ENCODE results near the gene SCYGR1. TPM values are rescaled to one million over a fixed set of nuclear protein-coding genes. Genes with fewer than 3 reads are reported as not detected.

The SCYGR1 gene
- total and polyA plus RNA-seq, 2 of the 13 experiments (the other 11 are each of a cell fraction or from before 2014, with no cell fraction given) = not detected

DNA sequence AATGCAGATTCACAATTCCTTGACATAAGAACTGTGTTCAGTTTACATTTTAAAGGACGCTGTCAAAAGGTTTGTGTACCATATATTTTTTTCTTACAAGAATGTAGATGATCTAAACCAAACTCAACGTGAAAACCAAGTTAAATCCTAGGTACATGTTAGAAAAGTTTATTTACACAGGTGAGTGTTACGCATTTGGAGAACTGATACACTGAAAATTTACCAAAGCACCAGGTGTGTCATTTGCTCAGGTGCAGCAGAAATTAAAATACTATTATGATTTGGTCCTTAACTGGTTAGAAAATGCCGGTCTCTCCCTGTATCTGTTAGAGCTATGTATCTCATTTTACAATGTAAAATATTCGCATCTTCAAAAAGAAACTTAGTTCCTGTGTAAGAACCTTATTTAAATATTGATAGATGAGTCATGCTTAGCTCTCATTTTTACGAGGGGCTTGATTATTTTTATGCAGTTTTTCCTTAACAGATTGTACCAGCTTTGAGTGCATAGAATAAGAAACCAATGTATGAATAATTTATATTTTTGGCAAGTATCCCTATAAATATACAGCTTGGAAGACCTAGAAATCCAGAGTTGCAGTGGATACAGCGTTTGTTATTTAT is 37.6 kb downstream of the SCYGR1 start:
- Histone ChIP-seq H3K9ac (ENCODE audit: insufficient read depth, low read depth, low read length) (no peak overlapping the region), H3K36me3 (replicated peaks in 1 of 2; ENCODE audit: control insufficient read depth in 1 of 2, insufficient read depth in 2 of 2, low read length in 2 of 2) (peaks cover 6 to 47% of the 10 kb centered on the region in 2 experiments), H3K9me3 (ENCODE audit: low read length) (no peaks in the 10 kb centered on the region), H3K4me1 (ENCODE audit: insufficient read depth, low read length) (no peaks in the 10 kb centered on the region), H2AFZ (ENCODE audit: low read length) (no peak overlapping the region), H3K27me3 (ENCODE audit: control insufficient read depth in 1 of 2, insufficient read depth in 2 of 2, low read length in 2 of 2) (no peaks in the 10 kb centered on the region), H3K27ac (ENCODE audit: extremely low read length, insufficient read depth, low read length) (no peak overlapping the region), H4K20me1 (ENCODE audit: insufficient read depth, low read length) (no peaks in the 10 kb centered on the region), H3K79me2 (ENCODE audit: insufficient read depth, low read length) (no peaks in the 10 kb centered on the region), H3K4me3 (replicated peaks in 1 of 3; ENCODE audit: insufficient read depth in 1 of 3, low read depth in 2 of 3, low read length in 3 of 3) (no peak overlapping the region), H3K4me2 (ENCODE audit: low read depth, low read length) (no peak overlapping the region)
- no peak for TF ChIP-seq ZSCAN29 (CRISPR knock-in tag; conservative IDR thresholded peaks at IDR 0.05)
- TF ChIP-seq SIX4 (CRISPR knock-in tag; IDR thresholded peaks at IDR 0.05) = no peak
- TF ChIP-seq, protein P1, sequence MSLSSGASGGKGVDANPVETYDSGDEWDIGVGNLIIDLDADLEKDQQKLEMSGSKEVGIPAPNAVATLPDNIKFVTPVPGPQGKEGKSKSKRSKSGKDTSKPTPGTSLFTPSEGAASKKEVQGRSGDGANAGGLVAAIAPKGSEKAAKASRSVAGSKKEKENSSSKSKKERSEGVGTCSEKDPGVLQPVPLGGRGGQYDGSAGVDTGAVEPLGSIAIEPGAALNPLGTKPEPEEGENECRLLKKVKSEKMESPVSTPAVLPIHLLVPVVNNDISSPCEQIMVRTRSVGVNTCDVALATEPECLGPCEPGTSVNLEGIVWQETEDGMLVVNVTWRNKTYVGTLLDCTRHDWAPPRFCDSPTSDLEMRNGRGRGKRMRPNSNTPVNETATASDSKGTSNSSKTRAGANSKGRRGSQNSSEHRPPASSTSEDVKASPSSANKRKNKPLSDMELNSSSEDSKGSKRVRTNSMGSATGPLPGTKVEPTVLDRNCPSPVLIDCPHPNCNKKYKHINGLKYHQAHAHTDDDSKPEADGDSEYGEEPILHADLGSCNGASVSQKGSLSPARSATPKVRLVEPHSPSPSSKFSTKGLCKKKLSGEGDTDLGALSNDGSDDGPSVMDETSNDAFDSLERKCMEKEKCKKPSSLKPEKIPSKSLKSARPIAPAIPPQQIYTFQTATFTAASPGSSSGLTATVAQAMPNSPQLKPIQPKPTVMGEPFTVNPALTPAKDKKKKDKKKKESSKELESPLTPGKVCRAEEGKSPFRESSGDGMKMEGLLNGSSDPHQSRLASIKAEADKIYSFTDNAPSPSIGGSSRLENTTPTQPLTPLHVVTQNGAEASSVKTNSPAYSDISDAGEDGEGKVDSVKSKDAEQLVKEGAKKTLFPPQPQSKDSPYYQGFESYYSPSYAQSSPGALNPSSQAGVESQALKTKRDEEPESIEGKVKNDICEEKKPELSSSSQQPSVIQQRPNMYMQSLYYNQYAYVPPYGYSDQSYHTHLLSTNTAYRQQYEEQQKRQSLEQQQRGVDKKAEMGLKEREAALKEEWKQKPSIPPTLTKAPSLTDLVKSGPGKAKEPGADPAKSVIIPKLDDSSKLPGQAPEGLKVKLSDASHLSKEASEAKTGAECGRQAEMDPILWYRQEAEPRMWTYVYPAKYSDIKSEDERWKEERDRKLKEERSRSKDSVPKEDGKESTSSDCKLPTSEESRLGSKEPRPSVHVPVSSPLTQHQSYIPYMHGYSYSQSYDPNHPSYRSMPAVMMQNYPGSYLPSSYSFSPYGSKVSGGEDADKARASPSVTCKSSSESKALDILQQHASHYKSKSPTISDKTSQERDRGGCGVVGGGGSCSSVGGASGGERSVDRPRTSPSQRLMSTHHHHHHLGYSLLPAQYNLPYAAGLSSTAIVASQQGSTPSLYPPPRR (CRISPR knock-in tag; IDR thresholded peaks at IDR 0.05; ENCODE audit: borderline replicate concordance) = no peak
- TF ChIP-seq HOXA9 (CRISPR knock-in tag; IDR thresholded peaks at IDR 0.05; ENCODE audit: borderline replicate concordance) = no peak
- TF ChIP-seq ZNF451 (CRISPR knock-in tag; IDR thresholded peaks at IDR 0.05) = no peak
- no peak for TF ChIP-seq ZNF607 (CRISPR knock-in tag; IDR thresholded peaks at IDR 0.05; ENCODE audit: borderline replicate concordance)
- no TSS peak for BruUV-seq (replicated peaks)
- intact Hi-C loops (cut with micrococcal nuclease; ENCODE audit: unreplicated experiment) (loop anchor here (10.0 kb wide), 1 partner anchor 125 kb away; the partner anchor contains the start of gene AGFG1), in situ Hi-C loops (cut with HindIII; ENCODE audit: extremely low pct_ligation_motif_present, low pct_unique_long_range_greater_than_20kb) (no loop called here)
- no peak for ATAC-seq
- POLR2A ChIA-PET = no interaction called here
- no peak for DNase-seq (ENCODE audit: low spot score)
- CTCF ChIA-PET (ENCODE audit: low intra/inter-chr PET ratio, low total read pairs) = no interaction called here
- 98% methylated on average over 7 of the region's 7 CpGs for WGBS (ENCODE audit: low lambda C conversion rate)
- FAIRE-seq = no peak

Data from HepG2 (cell line).